Tibial nerve (tissue), 4 donors: ENCODE results near the gene NR3C1.

Experiments used
- CTCF ChIP-seq, 5 experiments: fragments of 200-600 bp in 3 of 5; fragments of 450-650 bp in 2 of 5; sonication (generic) in 3 of 5; IDR thresholded peaks; one replicate each; pipeline ENCODE4 v1.5.1; 2016 to 2019; ENCODE audit warnings: antibody characterized with exemption in 5 of 5, mild to moderate bottlenecking in 3 of 5, moderate library complexity in 2 of 5
- EP300 ChIP-seq, 2 donors: sonication (generic); formaldehyde crosslinking; IDR thresholded peaks; one replicate each; pipeline ENCODE4 v1.6.1; 2017; ENCODE audit warnings: antibody characterized with exemption in 2 of 2, mild to moderate bottlenecking in 1 of 2
- POLR2A ChIP-seq, 2 donors: fragments of 450-650 bp; IDR thresholded peaks; one replicate each; pipeline ENCODE4 v1.6.1; 2017; ENCODE audit warnings: antibody characterized with exemption in 2 of 2, mild to moderate bottlenecking in 2 of 2, moderate library complexity in 2 of 2

- TF ChIP-seq CTCF (IDR thresholded peaks at IDR 0.05) (no peak), EP300 (IDR thresholded peaks at IDR 0.05) (no peak), POLR2A (IDR thresholded peaks at IDR 0.05) (no peak)
These were observed 38.9 kb upstream of the NR3C1 start for GRCh38 chr5:143442385-143442784.
